HepG2 (cell line): Measurements from ENCODE around the gene BET1. TPM values are rescaled to one million over a fixed set of nuclear protein-coding genes. Genes with fewer than 3 reads are reported as not detected.

Source experiments
- ATAC-seq: fragments of 200-7000 bp; cut with Tn5 transposase; 3 replicates; pipeline ENCODE4 v1.9.1; 2020; ENCODE audit warnings: mild to moderate bottlenecking, moderate library complexity
- BruUV-seq: library from RNA; stranded (reverse); fragments of 400-500 nt; replicated peaks from 2 replicates; lab custom pipeline; 2021; lab: Mats Ljungman, UMichigan
- CTCF ChIA-PET: fragments of 300-600 bp; formaldehyde crosslinking; extraction: SDS; loops from one replicate; lab custom pipeline; 2021; ENCODE audit warnings: low total read pairs, inconsistent platforms, low intra/inter-chr PET ratio; lab: Yijun Ruan, JAX
- POLR2A ChIA-PET: fragments of 350-600 bp; sonication (Branson Sonifier 250); formaldehyde crosslinking; loops from one replicate; lab custom pipeline; 2020; ENCODE audit warnings: antibody characterized with exemption, inconsistent platforms; lab: Yijun Ruan, JAX
- DNase-seq: peaks from one replicate; pipeline ENCODE4 v3.0.0-alpha.2; 2015; ENCODE audit warnings: low spot score
- FAIRE-seq: peaks from 3 replicates; lab custom pipeline; 2011; peaks lifted over from hg19 to GRCh38; lab: Jason Lieb, UNC
- H2AFZ ChIP-seq: one replicate; pipeline ENCODE4 v1.6.1; 2011; ENCODE audit warnings: low read length, inconsistent platforms
- H3K27ac ChIP-seq: fragments of 300-600 bp; 3 replicates; pipeline ENCODE4 v1.8.0; 2011; ENCODE audit warnings: mixed run types, mild to moderate bottlenecking, mixed read lengths, low read length, inconsistent platforms; ENCODE audit not compliant: insufficient read depth; ENCODE audit errors: extremely low read length
- H3K27me3 ChIP-seq, 2 experiments: fragments of 200-600 bp in 1 of 2; 2 replicates in 1 of 2; 3 replicates in 1 of 2; pipeline versions ENCODE4 v1.6.0 to v1.8.0; 2011; ENCODE audit warnings: low read length in 2 of 2, mild to moderate bottlenecking in 2 of 2, moderate library complexity in 2 of 2, inconsistent platforms in 1 of 2; ENCODE audit not compliant: insufficient read depth in 2 of 2, control insufficient read depth in 1 of 2
- H3K36me3 ChIP-seq, 2 experiments: fragments of 200-600 bp in 1 of 2; replicated peaks in 1 of 2; 2 replicates in 1 of 2; 3 replicates in 1 of 2; pipeline versions ENCODE4 v1.5.1 to v1.8.0; 2011; ENCODE audit warnings: low read length in 2 of 2, inconsistent platforms in 1 of 2; ENCODE audit not compliant: insufficient read depth in 2 of 2, control insufficient read depth in 1 of 2
- H3K4me1 ChIP-seq: 2 replicates; pipeline ENCODE4 v1.5.1; 2012; ENCODE audit warnings: low read length, inconsistent platforms; ENCODE audit not compliant: insufficient read depth
- H3K4me2 ChIP-seq: 2 replicates; pipeline ENCODE4 v1.6.0; 2011; ENCODE audit warnings: low read depth, low read length, inconsistent platforms
- H3K4me3 ChIP-seq, 3 experiments: fragments of 200-600 bp in 1 of 3; sonication (generic), shearing (Covaris generic) in 1 of 3; replicated peaks in 1 of 3; 2 replicates each; pipeline ENCODE4 v1.5.1; 2011 to 2016; ENCODE audit warnings: low read length in 3 of 3, inconsistent platforms in 2 of 3, low read depth in 2 of 3, mild to moderate bottlenecking in 2 of 3, control low read depth in 1 of 3, mixed read lengths in 1 of 3; ENCODE audit not compliant: insufficient read depth in 1 of 3
- H3K79me2 ChIP-seq: one replicate; pipeline ENCODE4 v1.6.1; 2011; ENCODE audit warnings: low read length, inconsistent platforms; ENCODE audit not compliant: insufficient read depth
- H3K9ac ChIP-seq: 2 replicates; pipeline ENCODE4 v1.6.0; 2011; ENCODE audit warnings: mild to moderate bottlenecking, low read depth, low read length, inconsistent platforms; ENCODE audit not compliant: insufficient read depth
- H3K9me3 ChIP-seq: 2 replicates; pipeline ENCODE4 v1.5.1; 2012; ENCODE audit warnings: mild to moderate bottlenecking, low read length
- H4K20me1 ChIP-seq: 2 replicates; pipeline ENCODE4 v1.6.0; 2011; ENCODE audit warnings: inconsistent platforms, mild to moderate bottlenecking, low read length, moderate library complexity; ENCODE audit not compliant: insufficient read depth
- AGO1 ChIP-seq: fragments of 200-400 bp; formaldehyde crosslinking; IDR thresholded peaks from 2 replicates; pipeline ENCODE4 v1.6.1; 2017; ENCODE audit warnings: mild to moderate bottlenecking, low read depth, low read length, moderate library complexity; ENCODE audit not compliant: poor library complexity, severe bottlenecking
- ASH2L ChIP-seq: fragments of 300-600, 200-600 bp; sonication (generic); IDR thresholded peaks from 2 replicates; pipeline ENCODE4 v1.7.0; 2017; ENCODE audit warnings: low read depth, mild to moderate bottlenecking, moderate library complexity, mixed read lengths, low read length; ENCODE audit not compliant: insufficient read length
- PCBP1 ChIP-seq: fragments of 200-400 bp; formaldehyde crosslinking; IDR thresholded peaks from 2 replicates; pipeline ENCODE4 v1.6.1; 2017; ENCODE audit warnings: mild to moderate bottlenecking, low read depth, low read length, borderline replicate concordance
- SOX13 ChIP-seq, 3 experiments: fragments of 450-650 bp in 1 of 3; sonication (generic) in 1 of 3; formaldehyde crosslinking in 1 of 3; IDR thresholded peaks in 2 of 3; conservative IDR thresholded peaks in 1 of 3; 2 replicates each; pipeline versions ENCODE4 v1.5.0 to v1.6.1; 2016 to 2020; ENCODE audit warnings: antibody characterized with exemption in 1 of 3, mild to moderate bottlenecking in 1 of 3, missing compliant biosample characterization in 1 of 3, missing genetic modification reagents in 1 of 3, moderate library complexity in 1 of 3
- ZFP41 ChIP-seq: sonication (generic); formaldehyde crosslinking; IDR thresholded peaks from 2 replicates; pipeline ENCODE4 v1.4.0; 2020; ENCODE audit warnings: mild to moderate bottlenecking, missing genetic modification reagents, borderline replicate concordance
- WGBS: methylation state at CpG from one replicate; pipeline ENCODE4 v1.1.6; 2017; ENCODE audit warnings: low lambda C conversion rate; 5-methylcytosine and 5-hydroxymethylcytosine counted together
- in situ Hi-C: cut with HindIII; loops from 2 replicates; pipeline ENCODE4 v1.10.0; 2017; ENCODE audit warnings: low pct_unique_long_range_greater_than_20kb; ENCODE audit not compliant: extremely low pct_ligation_motif_present
- intact Hi-C: fragments of 100-400 bp; cut with micrococcal nuclease; formaldehyde crosslinking; loops from one replicate; pipeline ENCODE4 v1.10.0; 2022; ENCODE audit not compliant: unreplicated experiment
- polyA plus RNA-seq, 8 experiments: library from polyadenylated mRNA; depleted of rRNA in 3 of 8; stranded (reverse) in 7 of 8; unstranded in 1 of 8; fragments of >200 nt; fragmentation: Illumina TruSeq in 4 of 8; extraction: Trizol in 4 of 8; gene quantifications; 2 replicates each; pipeline versions ENCODE4 v1.2.1 to v1.2.3, GENCODE V29; 2011 to 2016; ENCODE audit warnings: low read depth in 4 of 8, missing spikeins in 1 of 8, mixed read lengths in 1 of 8; ENCODE audit not compliant: insufficient read depth in 1 of 8
- total RNA-seq, 5 experiments: library from RNA; depleted of rRNA; stranded (reverse); fragments of >200 nt; fragmentation: Illumina TruSeq; extraction: Trizol; gene quantifications; 2 replicates each; pipeline ENCODE4 v1.2.3, GENCODE V29; 2016; ENCODE audit warnings: low read depth in 1 of 5
- TF ChIP-seq, protein P1 (sequence below): sonication (generic); formaldehyde crosslinking; IDR thresholded peaks from 2 replicates; pipeline ENCODE4 v1.4.0; 2020; ENCODE audit warnings: mild to moderate bottlenecking, low read depth, missing genetic modification reagents

BET1 gene
- total and polyA plus RNA-seq, 2 of the 13 experiments (the other 11 are each of a cell fraction or from before 2014, with no cell fraction given) = 23.8 to 33.7 TPM

DNA sequence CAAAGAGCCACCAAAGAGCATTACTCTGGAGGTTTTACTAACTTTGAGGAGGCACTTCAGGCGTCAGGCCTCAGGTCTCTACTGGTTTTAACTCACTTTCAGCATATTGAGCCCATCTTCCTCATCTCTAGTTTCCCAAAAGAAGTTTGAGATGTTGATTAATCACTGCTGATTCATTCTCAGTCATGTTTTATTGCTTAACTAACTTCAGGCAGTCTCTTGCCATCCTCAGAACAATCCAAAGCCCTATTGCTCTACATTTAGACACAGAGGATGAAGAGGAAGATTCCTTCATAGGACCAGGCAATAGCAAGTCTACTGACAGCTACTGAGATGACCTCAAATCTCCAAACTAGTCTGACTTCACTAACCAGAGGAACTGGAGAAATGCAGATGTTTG, 39.1 kb upstream of the BET1 start:
- BruUV-seq = no TSS peak
- no peak for TF ChIP-seq AGO1
- TF ChIP-seq ZFP41 (CRISPR knock-in tag) = no peak
- TF ChIP-seq ASH2L = no peak
- TF ChIP-seq, protein P1, sequence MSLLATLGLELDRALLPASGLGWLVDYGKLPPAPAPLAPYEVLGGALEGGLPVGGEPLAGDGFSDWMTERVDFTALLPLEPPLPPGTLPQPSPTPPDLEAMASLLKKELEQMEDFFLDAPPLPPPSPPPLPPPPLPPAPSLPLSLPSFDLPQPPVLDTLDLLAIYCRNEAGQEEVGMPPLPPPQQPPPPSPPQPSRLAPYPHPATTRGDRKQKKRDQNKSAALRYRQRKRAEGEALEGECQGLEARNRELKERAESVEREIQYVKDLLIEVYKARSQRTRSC (CRISPR knock-in tag) = no peak
- TF ChIP-seq PCBP1 = no peak
- in situ Hi-C loops (no loop called here), intact Hi-C loops (no loop called here)
- Histone ChIP-seq H3K4me3 (no peak overlapping the region), H3K4me1 (no peaks in the 10 kb centered on the region), H3K27ac (no peak overlapping the region), H3K27me3 (no peaks in the 10 kb centered on the region; a peak in 1 of 5 replicates), H4K20me1 (no peaks in the 10 kb centered on the region), H3K36me3 (no peaks in the 10 kb centered on the region), H3K9ac (no peak overlapping the region), H3K4me2 (no peak overlapping the region), H3K79me2 (no peaks in the 10 kb centered on the region), H3K9me3 (no peaks in the 10 kb centered on the region), H2AFZ (no peak overlapping the region)
- ChIA-PET POLR2A (no interaction called here), CTCF (no interaction called here)
- no peak for ATAC-seq
- WGBS = 0% methylated on average over 1 of the region's 1 CpG
- FAIRE-seq = no peak
- no peak for DNase-seq

DNA sequence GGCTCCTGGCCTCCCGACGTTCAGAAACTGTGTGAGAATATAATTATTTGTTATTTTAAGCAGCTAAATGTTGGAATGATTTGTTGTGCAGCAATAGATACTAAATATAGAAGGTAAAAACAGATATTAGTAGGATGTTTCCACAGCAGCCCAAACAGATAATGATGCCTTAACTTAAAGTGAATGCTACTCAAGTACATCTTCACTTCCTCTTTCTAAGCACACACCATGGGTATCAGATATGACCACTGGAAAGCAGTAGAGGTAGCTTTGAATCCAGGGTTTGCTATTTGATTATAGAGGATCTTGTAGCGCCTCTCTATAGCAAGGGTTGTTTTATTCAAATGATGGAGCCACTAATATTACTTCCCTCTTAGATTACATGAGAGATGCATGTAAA, 38.2 kb upstream of the BET1 start:
- H3K27me3 ChIP-seq = no peaks in the 10 kb centered on the region; a peak in 1 of 5 replicates
- H3K4me2 ChIP-seq = no peak overlapping the region
- no peaks in the 10 kb centered on the region for H4K20me1 ChIP-seq
- H3K79me2 ChIP-seq = no peaks in the 10 kb centered on the region
- BruUV-seq = no TSS peak
- no peak for FAIRE-seq
- no peak overlapping the region for H3K27ac ChIP-seq
- H3K9ac ChIP-seq = no peak overlapping the region
- intact Hi-C loops (no loop called here), in situ Hi-C loops (no loop called here)
- no peaks in the 10 kb centered on the region for H3K4me1 ChIP-seq
- no peak for DNase-seq
- ATAC-seq = no peak
- H3K36me3 ChIP-seq = no peaks in the 10 kb centered on the region
- WGBS = 0% methylated on average over 3 of the region's 3 CpGs
- no peak for TF ChIP-seq SOX13 (IDR thresholded peaks at IDR 0.05)
- TF ChIP-seq SOX13 (CRISPR knock-in tag; conservative IDR thresholded peaks at IDR 0.05 in 1 of 2, IDR thresholded peaks at IDR 0.05 in 1 of 2) = no peak
- H3K9me3 ChIP-seq = no peaks in the 10 kb centered on the region
- no peak overlapping the region for H2AFZ ChIP-seq
- CTCF ChIA-PET = no interaction called here
- H3K4me3 ChIP-seq = no peak overlapping the region
- POLR2A ChIA-PET = no interaction called here
